RCC 7860 (cell line): ENCODE measurements around the gene MUSTN1.

ENCODE experiments used
- DNase-seq: peaks from one replicate; pipeline ENCODE4 v3.0.0-alpha.2; 2015; ENCODE audit warnings: low spot score
- FAIRE-seq: peaks from 2 replicates; lab custom pipeline; 2012; peaks lifted over from hg19 to GRCh38; lab: Jason Lieb, UNC

Gene MUSTN1

GRCh38 chr3:52809662-52810377 is 25.0 kb downstream of the MUSTN1 start:
- DNase-seq (no peak), FAIRE-seq (no peak)

- FAIRE-seq: no peak
- no peak for DNase-seq
Measured at GRCh38 chr3:52809149-52809548, 25.7 kb downstream of the MUSTN1 start.

- FAIRE-seq: no peak
- DNase-seq: no peak
Measured at GRCh38 chr3:52805270-52806039, 29.4 kb downstream of the MUSTN1 start.

- DNase-seq (no peak), FAIRE-seq (no peak)
Measured at GRCh38 chr3:52801839-52802238, 33.0 kb downstream of the MUSTN1 start.

GRCh38 chr3:52800079-52800478 is 34.7 kb downstream of the MUSTN1 start:
- FAIRE-seq: no peak
- DNase-seq: no peak

GRCh38 chr3:52798978-52799476 is 35.8 kb downstream of the MUSTN1 start:
- FAIRE-seq (no peak), DNase-seq (no peak)

- DNase-seq (no peak), FAIRE-seq (no peak)
Measured at GRCh38 chr3:52798376-52798977, 36.3 kb downstream of the MUSTN1 start.

GRCh38 chr3:52796411-52796810 is 38.4 kb downstream of the MUSTN1 start:
- DNase-seq: no peak
- no peak for FAIRE-seq

GRCh38 chr3:52795298-52795900 is 39.4 kb downstream of the MUSTN1 start:
- DNase-seq (no peak), FAIRE-seq (no peak)

- FAIRE-seq (no peak), DNase-seq (no peak)
Measured at GRCh38 chr3:52794612-52795099, 40.2 kb downstream of the MUSTN1 start, which contains the start of gene ITIH3. Gene ITIH3, plus strand, starts transcription at chr3:52794796. Its CDS starts 8 bp downstream, at chr3:52794804.

- DNase-seq: no peak
- no peak for FAIRE-seq
Measured at GRCh38 chr3:52793702-52794611, 40.9 kb downstream of the MUSTN1 start.

GRCh38 chr3:52792961-52793695 is 41.7 kb downstream of the MUSTN1 start:
- FAIRE-seq (no peak), DNase-seq (no peak)

- no peak for FAIRE-seq
Measured at GRCh38 chr3:52792413-52792812, 42.4 kb downstream of the MUSTN1 start.

GRCh38 chr3:52791928-52792327 is 42.9 kb downstream of the MUSTN1 start:
- FAIRE-seq: no peak

More at GRCh38 chr3:52792413-52792812, 42.4 kb downstream of the MUSTN1 start:
- DNase-seq: no peak

GRCh38 chr3:52791366-52791765 is 43.5 kb downstream of the MUSTN1 start:
- DNase-seq (no peak), FAIRE-seq (no peak)

More at GRCh38 chr3:52791928-52792327, 42.9 kb downstream of the MUSTN1 start:
- no peak for DNase-seq

- no peak for FAIRE-seq
- no peak for DNase-seq
Measured at GRCh38 chr3:52790741-52791140, 44.1 kb downstream of the MUSTN1 start.

- FAIRE-seq (no peak), DNase-seq (no peak)
Measured at GRCh38 chr3:52790337-52790736, 44.5 kb downstream of the MUSTN1 start.

GRCh38 chr3:52789746-52790040 is 45.1 kb downstream of the MUSTN1 start:
- DNase-seq: no peak

More at GRCh38 chr3:52789746-52790040, 45.1 kb downstream of the MUSTN1 start:
- FAIRE-seq: no peak
